ENCODE data around the gene HOXA10.
A peak's percentile ranks its signal among the peaks of the same experiment; 100 is the strongest.

Gene HOXA10

GRCh38 chr7:27193335-27194001 lies 19.3 kb upstream of the HOXA10 start:
- 20% methylated on average over 27 of the region's 29 CpGs for WGBS
- H2BK12ac ChIP-seq (ENCODE audit: low read length in 2 of 2), result no peak overlapping the region

GRCh38 chr7:27192546-27193334 lies 18.6 kb upstream of the HOXA10 start:
- no peak overlapping the region for H3K14ac ChIP-seq (ENCODE audit: low read length in 2 of 2)
- 19% methylated on average over 75 of the region's 78 CpGs for WGBS

More at GRCh38 chr7:27193335-27194001, 19.3 kb upstream of the HOXA10 start:
- Histone ChIP-seq H3K27me3 (ENCODE audit: control insufficient read depth in 1 of 2, insufficient read depth in 1 of 2, low read length in 2 of 2) (peaks cover 60 to 86% of the 10 kb centered on the region in 2 experiments), H3K23ac (ENCODE audit: low read length in 2 of 2) (peak overlapping the region in 1 of 2 experiments; percentile 2), H3K4me1 (ENCODE audit: control insufficient read depth, insufficient read depth, low read depth, low read length) (peaks cover 24% of the 10 kb centered on the region), H4K8ac (ENCODE audit: low read length) (no peak overlapping the region), H2BK15ac (ENCODE audit: low read depth, poor library complexity, severe bottlenecking) (no peak overlapping the region), H3K4me3 (ENCODE audit: insufficient read depth in 1 of 2, low read depth in 1 of 2, low read length in 2 of 2) (peak overlapping the region in 1 of 2 experiments; percentile 65), H3K9me3 (ENCODE audit: control insufficient read depth, low read length) (no peaks in the 10 kb centered on the region), H4K91ac (ENCODE audit: low read length) (no peak overlapping the region), H3K9ac (ENCODE audit: low read length) (peak overlapping the region; percentile 78), H2BK120ac (ENCODE audit: low read depth, low read length) (no peak overlapping the region), H3K36me3 (ENCODE audit: control insufficient read depth in 1 of 2, insufficient read depth in 2 of 2, low read depth in 1 of 2, low read length in 2 of 2) (peaks cover 0 to 3% of the 10 kb centered on the region in 2 experiments), H2BK5ac (ENCODE audit: low read depth, low read length, poor library complexity, severe bottlenecking) (no peak overlapping the region), H3K18ac (ENCODE audit: low read depth in 1 of 2, low read length in 2 of 2) (no peak overlapping the region), H3K79me1 (replicated peaks; ENCODE audit: low read length, poor library complexity, severe bottlenecking) (peaks cover 3% of the 10 kb centered on the region), H3K27ac (ENCODE audit: low read length, poor library complexity, severe bottlenecking) (no peak overlapping the region), H2AFZ (ENCODE audit: low read depth, low read length) (no peak overlapping the region), H3K4ac (ENCODE audit: low read depth in 1 of 2, low read length in 2 of 2) (no peak overlapping the region), H3K14ac (ENCODE audit: low read length in 2 of 2) (no peak overlapping the region), H2AK5ac (ENCODE audit: low read length, severe bottlenecking) (no peak overlapping the region), H3K4me2 (ENCODE audit: low read length, poor library complexity, severe bottlenecking) (peak overlapping the region; percentile 80)
- no peak for DNase-seq

GRCh38 chr7:27191833-27192545 lies 17.9 kb upstream of the HOXA10 start:
- Histone ChIP-seq H3K4ac (ENCODE audit: low read depth in 1 of 2, low read length in 2 of 2) (no peak overlapping the region), H3K14ac (ENCODE audit: low read length in 2 of 2) (peak overlapping the region in 1 of 2 experiments; percentile 35), H4K8ac (ENCODE audit: low read length) (peak overlapping the region; percentile 24), H3K9ac (ENCODE audit: low read length) (peak overlapping the region; percentile 78), H3K18ac (ENCODE audit: low read depth in 1 of 2, low read length in 2 of 2) (no peak overlapping the region), H4K91ac (ENCODE audit: low read length) (no peak overlapping the region), H3K23ac (ENCODE audit: low read length in 2 of 2) (peak overlapping the region in 1 of 2 experiments; percentile 51), H3K79me1 (replicated peaks; ENCODE audit: low read length, poor library complexity, severe bottlenecking) (peaks cover 3% of the 10 kb centered on the region), H3K27me3 (ENCODE audit: control insufficient read depth in 1 of 2, insufficient read depth in 1 of 2, low read length in 2 of 2) (peaks cover 47 to 76% of the 10 kb centered on the region in 2 experiments), H2BK12ac (ENCODE audit: low read length in 2 of 2) (no peak overlapping the region), H3K4me3 (ENCODE audit: insufficient read depth in 1 of 2, low read depth in 1 of 2, low read length in 2 of 2) (peak overlapping the region; percentile 48 to 65), H3K4me2 (ENCODE audit: low read length, poor library complexity, severe bottlenecking) (peak overlapping the region; percentile 80), H2BK15ac (ENCODE audit: low read depth, poor library complexity, severe bottlenecking) (no peak overlapping the region), H3K9me3 (ENCODE audit: control insufficient read depth, low read length) (no peaks in the 10 kb centered on the region), H3K36me3 (ENCODE audit: control insufficient read depth in 1 of 2, insufficient read depth in 2 of 2, low read depth in 1 of 2, low read length in 2 of 2) (peaks cover 0 to 3% of the 10 kb centered on the region in 2 experiments), H2AK5ac (ENCODE audit: low read length, severe bottlenecking) (no peak overlapping the region), H3K27ac (ENCODE audit: low read length, poor library complexity, severe bottlenecking) (no peak overlapping the region), H2BK120ac (ENCODE audit: low read depth, low read length) (no peak overlapping the region), H2AFZ (ENCODE audit: low read depth, low read length) (no peak overlapping the region), H2BK5ac (ENCODE audit: low read depth, low read length, poor library complexity, severe bottlenecking) (no peak overlapping the region), H3K4me1 (ENCODE audit: control insufficient read depth, insufficient read depth, low read depth, low read length) (peaks cover 24% of the 10 kb centered on the region)
- WGBS, result 8% methylated on average over 39 of the region's 42 CpGs
- DNase-seq, result no peak

More at GRCh38 chr7:27192546-27193334, 18.6 kb upstream of the HOXA10 start:
- Histone ChIP-seq H4K8ac (ENCODE audit: low read length) (no peak overlapping the region), H3K9ac (ENCODE audit: low read length) (peak overlapping the region; percentile 78), H4K91ac (ENCODE audit: low read length) (no peak overlapping the region), H3K27me3 (ENCODE audit: control insufficient read depth in 1 of 2, insufficient read depth in 1 of 2, low read length in 2 of 2) (peaks cover 53 to 83% of the 10 kb centered on the region in 2 experiments), H2AFZ (ENCODE audit: low read depth, low read length) (no peak overlapping the region), H3K4me3 (ENCODE audit: insufficient read depth in 1 of 2, low read depth in 1 of 2, low read length in 2 of 2) (peak overlapping the region; percentile 48 to 65), H3K36me3 (ENCODE audit: control insufficient read depth in 1 of 2, insufficient read depth in 2 of 2, low read depth in 1 of 2, low read length in 2 of 2) (peaks cover 0 to 3% of the 10 kb centered on the region in 2 experiments), H3K4me2 (ENCODE audit: low read length, poor library complexity, severe bottlenecking) (peak overlapping the region; percentile 80), H3K4ac (ENCODE audit: low read depth in 1 of 2, low read length in 2 of 2) (no peak overlapping the region), H2BK120ac (ENCODE audit: low read depth, low read length) (no peak overlapping the region), H2BK12ac (ENCODE audit: low read length in 2 of 2) (no peak overlapping the region), H3K27ac (ENCODE audit: low read length, poor library complexity, severe bottlenecking) (no peak overlapping the region), H3K9me3 (ENCODE audit: control insufficient read depth, low read length) (no peaks in the 10 kb centered on the region), H2AK5ac (ENCODE audit: low read length, severe bottlenecking) (no peak overlapping the region), H3K79me1 (replicated peaks; ENCODE audit: low read length, poor library complexity, severe bottlenecking) (peaks cover 3% of the 10 kb centered on the region), H3K18ac (ENCODE audit: low read depth in 1 of 2, low read length in 2 of 2) (no peak overlapping the region), H2BK15ac (ENCODE audit: low read depth, poor library complexity, severe bottlenecking) (no peak overlapping the region), H2BK5ac (ENCODE audit: low read depth, low read length, poor library complexity, severe bottlenecking) (no peak overlapping the region), H3K4me1 (ENCODE audit: control insufficient read depth, insufficient read depth, low read depth, low read length) (peaks cover 24% of the 10 kb centered on the region), H3K23ac (ENCODE audit: low read length in 2 of 2) (peak overlapping the region; percentile 2 to 51)
- DNase-seq, result no peak
